ENCODE results near the gene SLC26A9. TPM values are rescaled to one million over a fixed set of nuclear protein-coding genes. Genes with fewer than 3 reads are reported as not detected.

SLC26A9 gene
- total and polyA plus RNA-seq, 9 of the 15 experiments (the other 6 are each of a cell fraction or from before 2014, with no cell fraction given), result 0.03 TPM; not detected in 8

- no peak overlapping the region for H3K4me2 ChIP-seq (ENCODE audit: insufficient read depth, low read length)
- no peak overlapping the region for H3K4me3 ChIP-seq
- CTCF ChIA-PET (ENCODE audit: low intra/inter-chr PET ratio), result no interaction called here
- intact Hi-C loops (cut with micrococcal nuclease), result no loop called here
- H3K9me1 ChIP-seq (ENCODE audit: control insufficient read depth, insufficient read depth, low read length), result no peaks in the 10 kb centered on the region
- H3K27ac ChIP-seq (ENCODE audit: extremely low read depth, low read depth, low read length), result no peak overlapping the region
- no peak for FAIRE-seq
- ATAC-seq, result no peak
- H2AFZ ChIP-seq (ENCODE audit: low read depth, low read length), result no peak overlapping the region
- H3K4me1 ChIP-seq (replicated peaks in 1 of 2; ENCODE audit: control insufficient read depth in 2 of 2, insufficient read depth in 2 of 2, low read length in 2 of 2), result no peaks in the 10 kb centered on the region; a peak in 1 of 5 replicates
- DNase-seq (ENCODE audit: extremely low read depth in 1 of 4, low spot score in 3 of 4), result no peak
- POLR2A ChIA-PET, result interaction anchor here (1.3 to 1.4 kb wide), 2 partner anchors 10 to 41 kb away, joined by 4 to 6 read pairs; no protein-coding TSS in a partner anchor
- no peak for TF ChIP-seq GATAD2A (IDR thresholded peaks at IDR 0.05)
- TF ChIP-seq KLF1 (tag; IDR thresholded peaks at IDR 0.05), result no peak
- TF ChIP-seq ETS1 (conservative IDR thresholded peaks at IDR 0.05; ENCODE audit: control insufficient read depth, low read depth, low read length), result no peak
- TF ChIP-seq NEUROD1 (IDR thresholded peaks at IDR 0.05; ENCODE audit: borderline replicate concordance, low read depth, low read length, partially characterized antibody), result no peak
- no TSS peak for BruUV-seq (replicated peaks)
- H3K79me2 ChIP-seq (ENCODE audit: control insufficient read depth, insufficient read depth, low read length), result no peaks in the 10 kb centered on the region
- H3K36me3 ChIP-seq (ENCODE audit: control insufficient read depth, insufficient read depth, low read length), result no peaks in the 10 kb centered on the region
- WGBS (ENCODE audit: insufficient coverage, low coverage, missing lambda C conversion rate), result 0% methylated on average over 2 of the region's 2 CpGs
- in situ Hi-C loops (cut with MboI), result no loop called here
- H3K27me3 ChIP-seq (ENCODE audit: control insufficient read depth in 2 of 2, insufficient read depth in 2 of 2, low read length in 2 of 2), result peaks cover 10 to 52% of the 10 kb centered on the region in 2 experiments; a peak in 4 of 5 replicates
- no peaks in the 10 kb centered on the region for H3K9me3 ChIP-seq (replicated peaks; ENCODE audit: control insufficient read depth, insufficient read depth, low read depth, low read length)
- no peak overlapping the region for H3K9ac ChIP-seq (ENCODE audit: insufficient read depth in 1 of 2, low read depth in 2 of 2, low read length in 2 of 2)
- H4K20me1 ChIP-seq (replicated peaks; ENCODE audit: control insufficient read depth, insufficient read depth, low read length), result peaks cover 16% of the 10 kb centered on the region; the same call in 1 of the 2 replicates
Observed at GRCh38 chr1:205986861-205987260, 43.6 kb upstream of the SLC26A9 start.

- TF ChIP-seq LEF1 (IDR thresholded peaks at IDR 0.05) (no peak), SMAD1 (IDR thresholded peaks at IDR 0.05; ENCODE audit: low read depth, low read length, partially characterized antibody) (no peak), ARID3B (CRISPR knock-in tag; IDR thresholded peaks at IDR 0.05; ENCODE audit: borderline replicate concordance) (no peak), ZNF584 (CRISPR knock-in tag; IDR thresholded peaks at IDR 0.05; ENCODE audit: low read depth) (no peak), ARHGAP35 (IDR thresholded peaks at IDR 0.05; ENCODE audit: partially characterized antibody) (no peak), SNIP1 (IDR thresholded peaks at IDR 0.05; ENCODE audit: low read depth) (no peak), ZNF668 (CRISPR knock-in tag; IDR thresholded peaks at IDR 0.05) (no peak), ZNF717 (CRISPR knock-in tag; IDR thresholded peaks at IDR 0.05) (no peak), NRF1 (conservative IDR thresholded peaks at IDR 0.05 in 1 of 2, IDR thresholded peaks at IDR 0.05 in 1 of 2) (no peak), ZNF384 (IDR thresholded peaks at IDR 0.05; ENCODE audit: low read depth, low read length) (no peak), POLR2G (IDR thresholded peaks at IDR 0.05; ENCODE audit: low read depth, low read length) (no peak), ARID2 (IDR thresholded peaks at IDR 0.05) (no peak)
- Histone ChIP-seq H3K27me3 (ENCODE audit: control insufficient read depth in 2 of 2, insufficient read depth in 2 of 2, low read length in 2 of 2) (peaks cover 11 to 51% of the 10 kb centered on the region in 2 experiments; a peak in 4 of 5 replicates), H3K27ac (ENCODE audit: extremely low read depth, low read depth, low read length) (no peak overlapping the region), H3K36me3 (ENCODE audit: control insufficient read depth, insufficient read depth, low read length) (no peaks in the 10 kb centered on the region), H3K4me3 (no peak overlapping the region), H3K9me3 (replicated peaks; ENCODE audit: control insufficient read depth, insufficient read depth, low read depth, low read length) (no peaks in the 10 kb centered on the region), H3K4me2 (ENCODE audit: insufficient read depth, low read length) (no peak overlapping the region), H2AFZ (ENCODE audit: low read depth, low read length) (no peak overlapping the region), H3K9ac (ENCODE audit: insufficient read depth in 1 of 2, low read depth in 2 of 2, low read length in 2 of 2) (no peak overlapping the region), H3K4me1 (replicated peaks in 1 of 2; ENCODE audit: control insufficient read depth in 2 of 2, insufficient read depth in 2 of 2, low read length in 2 of 2) (no peaks in the 10 kb centered on the region; a peak in 1 of 5 replicates), H4K20me1 (replicated peaks; ENCODE audit: control insufficient read depth, insufficient read depth, low read length) (peaks cover 16% of the 10 kb centered on the region; the same call in 1 of the 2 replicates), H3K79me2 (ENCODE audit: control insufficient read depth, insufficient read depth, low read length) (no peaks in the 10 kb centered on the region), H3K9me1 (ENCODE audit: control insufficient read depth, insufficient read depth, low read length) (no peaks in the 10 kb centered on the region)
- DNase-seq (ENCODE audit: extremely low read depth in 1 of 4, low spot score in 3 of 4) (no peak), FAIRE-seq (no peak), ATAC-seq (no peak)
- CTCF ChIA-PET (ENCODE audit: low intra/inter-chr PET ratio), result no interaction called here
- POLR2A ChIA-PET, result interaction anchor here (0.9 to 1.4 kb wide), 3 partner anchors 9 to 40 kb away, joined by 4 to 6 read pairs (median 5); no protein-coding TSS in a partner anchor
- intact Hi-C loops (cut with micrococcal nuclease), result no loop called here
- 2% methylated on average over 3 of the region's 3 CpGs for WGBS (ENCODE audit: insufficient coverage, low coverage, missing lambda C conversion rate)
- BruUV-seq (replicated peaks), result no TSS peak
- in situ Hi-C loops (cut with MboI), result no loop called here
Observed at GRCh38 chr1:205986292-205986691, 43.0 kb upstream of the SLC26A9 start.
